GM10847 (cell line): Measurements from ENCODE around the gene KRT82.

ENCODE experiments used
- POLR2A ChIP-seq: IDR thresholded peaks from 2 replicates; pipeline ENCODE4 v1.6.1; 2011; ENCODE audit not compliant: insufficient read length; ENCODE audit errors: extremely low read depth

Gene KRT82

DNA sequence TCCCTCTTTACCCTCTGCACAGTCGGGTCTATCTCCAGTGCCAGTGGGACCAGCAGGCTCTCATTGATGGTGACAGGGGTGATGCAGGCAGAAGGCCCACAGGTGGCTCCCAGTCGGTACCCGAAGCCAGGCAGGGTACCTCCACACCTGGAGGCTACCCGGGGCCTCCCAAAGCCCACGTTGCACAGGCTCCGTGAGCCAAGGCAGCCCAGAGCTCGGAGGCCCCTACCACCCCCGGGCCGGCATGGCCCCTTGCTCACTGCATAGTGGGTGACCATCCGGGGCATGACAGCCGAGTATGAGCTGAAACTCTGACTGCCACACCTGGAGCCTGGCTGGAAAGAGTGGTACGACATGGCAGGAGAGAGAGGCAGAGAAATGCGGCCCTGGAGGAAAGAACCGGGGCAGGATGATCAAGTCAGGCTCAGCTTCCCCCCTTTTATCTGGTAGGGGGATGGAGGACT, at the start of gene KRT82:
KRT82 (minus strand) TSS at position 414 of the 464 bp plus-strand sequence; CDS start at position 356, 58 bp downstream.
- no peak for TF ChIP-seq POLR2A

DNA sequence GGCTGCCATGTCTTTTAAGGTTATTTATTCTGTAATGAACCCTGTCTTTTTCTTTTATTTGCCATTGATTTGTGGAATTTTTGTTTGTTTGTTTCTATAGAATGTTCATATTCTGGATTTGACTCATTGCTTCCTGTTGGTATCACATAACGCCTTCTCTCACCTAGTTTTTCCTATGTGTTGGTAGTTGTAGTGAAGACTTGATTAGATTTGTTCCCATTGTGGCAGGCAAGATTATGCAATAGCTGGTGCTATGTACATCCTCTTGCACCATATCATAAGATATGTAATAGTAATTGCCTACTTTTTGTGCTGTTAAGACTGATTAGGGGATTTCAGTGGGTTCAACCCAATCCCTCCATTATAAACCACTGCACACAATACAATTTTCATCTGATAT, 49.7 kb upstream of the KRT82 start:
- TF ChIP-seq POLR2A = no peak

DNA sequence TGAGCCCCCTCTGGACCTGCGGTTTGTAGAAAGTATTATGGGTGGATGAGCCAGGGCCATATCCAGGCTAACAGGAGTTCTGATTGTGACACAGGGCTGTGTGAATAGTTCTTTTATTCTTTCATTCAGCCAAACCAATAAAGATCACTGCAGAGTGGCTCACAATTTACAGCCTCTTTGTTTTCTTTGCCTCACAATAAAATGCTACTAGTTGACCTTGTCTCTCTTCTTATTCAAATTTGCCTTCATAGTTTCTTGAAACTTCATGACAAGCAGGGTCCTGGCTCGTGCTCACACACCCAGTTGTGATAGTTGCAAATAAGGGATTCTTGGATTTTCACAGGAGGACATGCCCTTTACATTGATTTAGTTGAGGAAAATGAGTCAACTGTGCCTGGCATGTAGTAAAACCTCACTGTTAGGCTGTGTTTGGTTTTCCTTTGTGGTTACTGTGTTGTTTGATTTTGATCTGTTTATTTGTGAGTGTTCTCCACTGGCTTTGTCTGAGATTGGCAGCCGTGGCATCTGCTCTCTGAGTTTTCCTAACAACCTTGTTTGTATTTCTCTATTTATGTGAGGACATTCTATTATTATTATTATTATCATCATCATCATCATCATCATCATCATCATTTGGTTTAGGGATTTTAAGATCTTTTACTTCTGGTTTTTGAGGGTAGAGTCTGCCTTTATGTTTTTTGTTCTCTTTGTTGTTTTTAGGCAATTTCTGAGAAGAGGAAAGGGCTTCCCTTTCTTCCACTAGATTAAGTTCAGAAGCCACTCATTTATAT, 48.5 kb upstream of the KRT82 start:
- no peak for TF ChIP-seq POLR2A

DNA sequence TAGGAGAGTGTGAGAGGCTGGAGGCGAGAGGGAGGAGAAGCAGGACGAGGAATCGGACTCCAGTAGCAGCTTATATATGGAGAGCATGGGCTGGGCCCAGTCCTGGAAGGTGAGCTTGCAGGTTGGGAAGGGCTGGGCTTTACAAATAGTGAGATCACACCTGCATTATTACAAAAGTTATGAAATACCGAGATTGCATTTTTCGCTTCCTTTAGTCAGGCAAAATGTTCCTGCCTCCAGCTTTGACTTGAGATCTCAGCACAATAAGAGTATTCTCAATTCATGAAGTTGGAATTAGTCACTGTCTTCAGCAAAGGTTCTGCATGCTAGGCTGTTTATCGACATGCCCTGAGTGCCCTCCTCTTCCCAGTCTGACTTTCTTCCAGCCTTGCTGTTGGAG, 46.0 kb upstream of the KRT82 start, which contains the start of gene KRT6B:
KRT6B (minus strand) TSS at position 46 of the 400 bp plus-strand sequence. CDS start 68 bp downstream, outside the sequence.
- no peak for TF ChIP-seq POLR2A

DNA sequence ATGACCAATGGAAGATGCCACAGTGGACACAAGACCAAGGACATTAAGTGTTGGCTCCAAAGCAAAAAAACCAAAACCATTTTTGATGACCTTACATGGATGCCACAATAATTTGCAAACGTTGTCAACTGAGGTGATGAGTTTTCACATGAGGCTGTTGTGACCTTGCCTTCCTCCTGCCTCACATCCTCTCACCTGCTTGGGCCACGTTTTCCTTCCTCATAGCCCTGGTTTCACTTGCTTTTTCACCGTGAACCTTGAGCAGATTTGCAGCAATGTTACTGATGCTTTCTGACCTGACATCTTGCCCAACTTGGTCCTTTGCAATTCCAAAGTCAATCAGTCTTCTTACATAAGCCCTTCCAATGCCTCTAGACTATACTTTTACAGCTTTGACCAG, 42.1 kb upstream of the KRT82 start:
- TF ChIP-seq POLR2A = no peak

DNA sequence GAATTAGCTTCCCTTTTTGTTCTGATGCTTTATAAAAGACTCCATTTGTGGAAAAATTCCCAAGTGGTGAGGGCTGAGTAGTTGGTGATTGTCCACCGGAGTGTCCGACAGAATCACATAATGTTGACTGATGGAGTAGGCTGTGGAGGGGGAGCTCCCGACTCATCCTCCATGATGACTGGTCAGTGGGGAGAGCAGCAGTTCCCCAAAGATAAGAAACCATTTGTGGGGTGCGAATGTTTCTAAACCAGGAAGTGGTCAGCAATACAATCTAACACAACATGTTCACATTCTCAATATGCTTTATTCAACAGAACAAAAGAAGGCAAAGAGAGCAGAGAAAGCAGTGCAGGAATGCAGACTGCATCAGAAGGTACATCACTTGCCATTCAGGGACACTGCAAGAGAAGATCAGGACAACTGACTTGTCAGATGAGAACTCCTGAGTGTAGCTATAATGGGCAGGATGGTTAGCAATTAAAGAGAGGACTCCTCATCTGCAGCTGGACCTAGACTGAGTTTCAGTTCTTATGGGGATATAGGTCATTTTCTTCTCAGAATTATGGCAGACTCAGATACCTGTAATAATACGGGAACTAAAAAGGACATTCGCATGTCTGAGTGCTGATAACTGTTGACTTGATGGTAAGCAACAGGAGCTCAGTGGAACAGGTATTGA, 40.4 kb upstream of the KRT82 start:
- no peak for TF ChIP-seq POLR2A

DNA sequence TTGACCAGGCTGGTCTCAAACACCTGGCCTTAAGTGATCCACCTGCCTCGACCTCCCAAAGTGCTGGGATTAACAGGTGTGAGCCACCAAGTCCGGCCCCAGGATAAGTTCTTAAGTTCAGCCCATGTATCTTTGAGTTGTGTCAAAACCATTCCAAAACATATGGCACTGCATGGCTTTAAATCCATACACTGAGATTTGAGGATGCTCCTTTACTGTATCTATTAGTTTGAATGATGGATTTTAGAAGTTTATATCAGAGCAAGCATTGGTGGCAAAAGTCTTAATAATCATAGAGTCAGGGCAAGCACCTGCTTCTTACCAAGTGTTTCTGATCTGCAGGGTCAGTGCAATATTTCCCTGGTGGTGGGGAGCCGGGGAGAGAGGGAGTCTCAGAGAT, 39.7 kb upstream of the KRT82 start:
- no peak for TF ChIP-seq POLR2A

DNA sequence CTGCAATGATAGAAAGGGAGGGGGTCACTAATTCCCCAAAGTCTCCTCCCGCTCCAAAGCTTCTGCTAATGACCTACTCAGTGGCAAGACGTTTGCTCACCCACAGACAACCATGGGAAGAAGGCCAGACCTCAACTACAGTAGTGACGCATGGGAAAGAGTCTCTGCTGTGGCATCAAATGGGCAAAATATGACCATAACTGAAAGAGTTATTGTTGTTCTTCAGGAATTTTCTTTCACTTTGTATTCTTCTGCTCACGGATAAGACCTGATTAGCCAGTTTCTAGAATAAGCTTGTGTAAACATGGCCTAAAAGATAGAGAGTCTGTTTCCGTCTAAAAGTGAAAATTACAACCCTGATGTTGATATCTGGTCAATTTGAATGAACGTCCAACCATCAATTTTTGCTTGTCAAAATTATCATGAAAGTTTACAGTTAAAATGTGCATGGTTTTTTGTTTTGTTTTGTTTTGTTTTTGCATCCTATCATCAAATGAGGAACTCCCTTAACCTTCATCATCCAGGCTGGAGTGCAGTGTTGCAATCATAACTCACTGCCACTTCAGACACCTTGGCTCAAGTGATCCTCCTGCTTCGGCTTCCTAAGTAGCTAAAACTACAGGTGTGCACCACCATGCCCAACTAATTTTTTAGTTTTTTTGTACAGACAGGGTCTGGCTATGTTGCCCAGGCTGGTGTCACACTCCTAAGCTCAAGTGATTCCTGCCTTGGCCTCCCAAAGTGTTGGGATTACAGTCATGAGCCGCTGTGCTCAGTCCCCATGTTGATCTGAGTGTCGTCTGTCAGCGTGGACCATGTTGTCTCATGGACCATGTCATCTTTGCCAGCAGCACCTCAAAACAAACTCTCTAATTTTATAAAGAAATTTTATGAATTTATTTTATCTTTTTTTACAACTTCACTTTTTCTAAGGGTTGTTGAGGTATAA, 38.8 kb upstream of the KRT82 start:
- no peak for TF ChIP-seq POLR2A

DNA sequence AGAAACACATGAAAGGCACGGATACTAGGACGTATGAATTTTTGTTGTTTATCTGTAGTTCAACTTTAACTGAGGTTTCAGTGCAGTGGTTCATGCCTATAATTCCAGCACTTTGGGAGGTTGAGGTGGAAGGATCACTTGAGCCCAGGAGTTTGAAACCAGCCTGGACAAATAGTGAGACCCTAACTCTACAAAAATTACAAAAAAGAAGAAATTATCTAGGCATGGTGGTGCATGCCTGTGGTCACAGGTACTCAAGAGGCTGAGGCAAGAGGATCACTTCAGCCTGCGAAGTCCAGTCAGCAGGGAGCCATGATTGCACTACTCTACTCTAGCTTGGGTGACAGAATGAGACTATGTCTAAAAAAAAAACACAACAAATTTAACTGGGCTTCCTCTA, 37.8 kb upstream of the KRT82 start:
- no peak for TF ChIP-seq POLR2A

DNA sequence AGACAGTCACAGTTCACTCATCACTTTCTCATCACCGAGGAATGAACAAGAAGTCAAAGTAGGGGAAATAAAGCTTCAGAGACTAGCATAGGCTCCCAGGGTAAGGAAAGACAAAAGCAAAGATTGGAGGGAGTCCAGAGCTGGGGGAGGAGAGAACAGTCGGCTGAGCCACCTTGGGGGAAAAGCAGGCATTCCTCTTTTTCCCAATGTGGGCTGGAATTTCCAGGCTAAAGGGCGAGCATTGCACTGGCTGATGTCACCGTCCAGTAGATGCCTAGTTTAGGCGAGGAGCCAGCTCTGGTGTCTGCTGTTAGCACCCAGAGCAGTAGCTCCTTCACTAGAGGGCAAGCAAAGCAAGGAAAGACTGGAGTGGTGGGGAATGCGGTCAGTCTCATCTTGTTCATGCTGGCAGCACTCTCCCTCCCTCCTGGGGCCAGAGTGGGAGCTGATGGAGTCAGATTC, 36.5 kb upstream of the KRT82 start:
- TF ChIP-seq POLR2A = no peak

DNA sequence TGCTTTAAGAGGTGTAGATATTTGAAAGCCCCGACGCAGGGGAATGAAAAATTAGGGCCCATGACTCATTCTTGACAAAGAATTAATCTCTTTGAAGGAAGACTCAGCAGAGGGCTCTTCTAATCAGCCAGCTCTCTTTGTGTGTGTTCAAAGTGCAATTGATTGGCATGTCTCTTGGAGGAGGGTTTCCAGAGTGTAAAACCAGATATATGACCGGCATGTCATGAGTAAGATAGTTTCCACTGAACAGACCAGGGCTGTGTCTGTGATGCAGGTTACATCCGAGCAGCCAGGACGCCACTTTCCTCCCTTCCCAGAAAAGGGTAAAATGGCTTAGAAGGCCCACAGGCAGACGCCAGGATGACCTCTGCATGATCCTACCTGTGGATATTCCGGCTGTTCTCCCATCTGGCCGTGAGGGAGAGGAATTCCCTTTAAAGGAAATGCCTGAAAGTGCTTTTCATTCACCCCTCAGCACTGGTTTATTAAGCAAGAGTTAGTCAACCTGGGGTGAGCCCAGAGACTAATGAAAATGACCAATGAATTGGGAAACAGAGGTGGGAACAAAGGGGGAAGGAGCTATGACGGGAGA, 35.3 kb upstream of the KRT82 start:
- TF ChIP-seq POLR2A = no peak

DNA sequence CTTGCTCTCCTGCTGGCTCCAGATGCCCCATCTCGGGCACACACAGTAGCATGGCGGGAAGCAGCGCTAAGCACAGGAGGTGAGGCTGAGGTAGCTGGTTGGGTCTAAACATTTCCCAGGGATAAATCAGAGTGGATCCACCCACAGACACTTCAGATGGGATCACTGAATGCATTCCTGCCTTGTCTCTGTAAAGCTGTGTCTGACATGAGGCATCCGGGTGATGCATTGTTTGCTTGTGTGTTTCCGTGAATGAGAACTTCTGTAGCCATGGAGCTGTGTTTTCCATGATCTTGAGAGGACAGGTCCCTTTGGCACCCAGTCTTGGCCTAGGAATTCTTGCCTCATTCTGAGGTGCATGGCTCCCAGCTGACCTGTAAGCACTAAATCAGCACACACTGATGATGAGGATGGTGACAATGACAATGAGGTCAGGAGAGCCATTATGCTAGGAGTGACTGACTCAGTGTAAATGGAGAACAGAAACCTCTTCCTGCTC, 34.7 kb upstream of the KRT82 start:
- no peak for TF ChIP-seq POLR2A

DNA sequence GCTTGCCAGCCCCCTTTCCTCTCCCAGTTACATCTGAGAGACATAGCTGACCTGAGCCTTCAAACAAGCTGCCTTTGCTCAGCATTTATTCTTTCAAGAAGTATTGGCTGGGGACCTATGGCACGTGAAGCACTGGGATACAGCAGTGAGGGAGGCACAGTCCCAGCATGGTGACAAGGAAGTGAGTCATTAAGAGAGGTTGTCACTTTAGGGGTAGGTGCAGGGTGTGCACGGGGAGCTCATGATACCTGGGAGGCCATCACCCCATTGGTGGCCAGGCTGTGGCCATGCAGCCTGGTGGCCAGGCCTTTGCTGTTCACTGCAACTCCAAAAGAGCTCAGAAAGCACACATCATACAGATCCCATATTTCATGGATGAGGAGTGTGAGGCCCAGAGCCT, 33.7 kb upstream of the KRT82 start:
- no peak for TF ChIP-seq POLR2A

DNA sequence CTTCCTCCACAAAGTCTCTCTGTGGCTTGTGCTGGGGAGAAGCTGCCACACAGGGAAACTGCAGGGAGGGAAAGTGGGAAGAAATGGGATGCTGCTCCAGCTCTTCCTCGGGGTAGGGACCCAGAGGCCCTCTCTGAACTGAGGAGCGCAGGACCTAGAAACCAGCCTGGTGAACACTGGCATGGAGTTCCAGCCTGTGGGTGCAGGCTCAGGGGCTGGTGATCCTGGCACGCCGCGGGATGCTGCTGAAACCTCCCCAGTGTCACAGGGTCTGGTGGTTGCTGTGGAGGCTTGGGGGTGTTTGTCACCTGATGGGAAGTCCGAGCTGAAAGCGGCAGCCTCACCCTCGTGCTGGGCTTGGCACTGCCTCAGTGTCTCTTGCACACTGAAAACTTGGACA, 33.3 kb upstream of the KRT82 start:
- TF ChIP-seq POLR2A = no peak
